NCI-H748 treated with DMSO at 0.1 percent for 48 hours (cell line): ENCODE measurements around the gene DNAH14.
"Not testable (repeated sequence)": the region's sequence is repeated elsewhere in the genome, so short reads cannot be mapped to it uniquely, and the experiment has no call there.

ENCODE experiments used
- DNase-seq: peaks from one replicate; lab custom pipeline; 2025; lab: John Stamatoyannopoulos, UW

DNAH14 gene

GRCh38 chr1:225257081-225257480 lies 327.6 kb downstream of the DNAH14 start:
- DNase-seq = no peak

- DNase-seq = no peak
These were observed 329.3 kb downstream of the DNAH14 start for GRCh38 chr1:225258811-225259210.

GRCh38 chr1:225259542-225259941 lies 330.1 kb downstream of the DNAH14 start:
- no peak for DNase-seq

- no peak for DNase-seq
These were observed 330.8 kb downstream of the DNAH14 start for GRCh38 chr1:225260319-225260718.

GRCh38 chr1:225277445-225277844 lies 348.0 kb downstream of the DNAH14 start:
- DNase-seq = no peak

GRCh38 chr1:225280563-225280962 lies 351.1 kb downstream of the DNAH14 start:
- DNase-seq = no peak

GRCh38 chr1:225290244-225290643 lies 360.8 kb downstream of the DNAH14 start:
- no peak for DNase-seq

- DNase-seq = no peak
These were observed 370.1 kb downstream of the DNAH14 start for GRCh38 chr1:225299624-225300023.

- no peak for DNase-seq
These were observed 370.9 kb downstream of the DNAH14 start for GRCh38 chr1:225300381-225300780.

GRCh38 chr1:225304996-225305395 lies 375.5 kb downstream of the DNAH14 start:
- no peak for DNase-seq

GRCh38 chr1:225310544-225310943 lies 381.1 kb downstream of the DNAH14 start:
- not testable (repeated sequence) for DNase-seq

- DNase-seq = peak; percentile 3
These were observed 389.5 kb downstream of the DNAH14 start for GRCh38 chr1:225318706-225319575.

- DNase-seq = no peak
These were observed 390.4 kb downstream of the DNAH14 start for GRCh38 chr1:225319871-225320270.

- DNase-seq = no peak
These were observed 392.3 kb downstream of the DNAH14 start for GRCh38 chr1:225321784-225322183.

- no peak for DNase-seq
These were observed 399.6 kb downstream of the DNAH14 start for GRCh38 chr1:225329041-225329440.

GRCh38 chr1:225329996-225330395 lies 400.5 kb downstream of the DNAH14 start:
- DNase-seq = not testable (repeated sequence)

- no peak for DNase-seq
These were observed 403.2 kb downstream of the DNAH14 start for GRCh38 chr1:225332686-225333085.

- not testable (repeated sequence) for DNase-seq
These were observed 405.8 kb downstream of the DNAH14 start for GRCh38 chr1:225335098-225335778.

GRCh38 chr1:225338545-225338944 lies 409.1 kb downstream of the DNAH14 start:
- DNase-seq = no peak

- no peak for DNase-seq
These were observed 412.2 kb downstream of the DNAH14 start for GRCh38 chr1:225341642-225342041.

GRCh38 chr1:225342695-225343094 lies 413.2 kb downstream of the DNAH14 start:
- DNase-seq = no peak

GRCh38 chr1:225343618-225344017 lies 414.1 kb downstream of the DNAH14 start:
- no peak for DNase-seq

- DNase-seq = no peak
These were observed 417.7 kb downstream of the DNAH14 start for GRCh38 chr1:225347123-225347683.
